ENCODE results near the gene MRM3.

DNA sequence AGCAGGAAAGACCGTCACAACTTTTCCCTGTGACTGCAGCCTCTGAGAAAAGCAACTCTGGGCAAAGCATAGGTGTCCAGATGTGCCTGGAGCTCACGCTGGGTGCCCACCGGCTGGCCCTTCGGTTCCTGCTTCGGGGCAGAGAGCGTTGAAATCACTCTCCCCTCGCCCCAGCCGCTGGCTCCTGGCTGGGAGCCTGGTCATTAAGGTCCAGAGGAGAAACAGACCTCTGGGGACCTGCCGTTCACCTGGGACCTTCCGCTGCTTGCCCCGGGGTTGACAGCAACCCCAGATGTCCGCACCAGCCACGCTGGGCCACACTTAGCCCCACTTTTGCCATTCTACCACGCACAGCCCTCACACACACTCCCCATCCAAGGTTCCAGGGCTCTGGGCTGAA is 13.1 kb downstream of the MRM3 start:
- TF ChIP-seq EZH2phosphoT487 (IDR thresholded peaks at IDR 0.05; ENCODE audit: low read depth): no peak
- TF ChIP-seq, protein P1, sequence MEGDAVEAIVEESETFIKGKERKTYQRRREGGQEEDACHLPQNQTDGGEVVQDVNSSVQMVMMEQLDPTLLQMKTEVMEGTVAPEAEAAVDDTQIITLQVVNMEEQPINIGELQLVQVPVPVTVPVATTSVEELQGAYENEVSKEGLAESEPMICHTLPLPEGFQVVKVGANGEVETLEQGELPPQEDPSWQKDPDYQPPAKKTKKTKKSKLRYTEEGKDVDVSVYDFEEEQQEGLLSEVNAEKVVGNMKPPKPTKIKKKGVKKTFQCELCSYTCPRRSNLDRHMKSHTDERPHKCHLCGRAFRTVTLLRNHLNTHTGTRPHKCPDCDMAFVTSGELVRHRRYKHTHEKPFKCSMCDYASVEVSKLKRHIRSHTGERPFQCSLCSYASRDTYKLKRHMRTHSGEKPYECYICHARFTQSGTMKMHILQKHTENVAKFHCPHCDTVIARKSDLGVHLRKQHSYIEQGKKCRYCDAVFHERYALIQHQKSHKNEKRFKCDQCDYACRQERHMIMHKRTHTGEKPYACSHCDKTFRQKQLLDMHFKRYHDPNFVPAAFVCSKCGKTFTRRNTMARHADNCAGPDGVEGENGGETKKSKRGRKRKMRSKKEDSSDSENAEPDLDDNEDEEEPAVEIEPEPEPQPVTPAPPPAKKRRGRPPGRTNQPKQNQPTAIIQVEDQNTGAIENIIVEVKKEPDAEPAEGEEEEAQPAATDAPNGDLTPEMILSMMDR (IDR thresholded peaks at IDR 0.05; ENCODE audit: low read depth, low read length): no peak
